Activated CD4-positive, alpha-beta T cell treated with anti-CD3 and anti-CD28 coated beads for 36 hours (primary cell): ENCODE results near the gene KLRC4. TPM values are rescaled to one million over a fixed set of nuclear protein-coding genes. Genes with fewer than 3 reads are reported as not detected.
"Not testable (repeated sequence)": the region's sequence is repeated elsewhere in the genome, so short reads cannot be mapped to it uniquely, and the experiment has no call there.

Experiments used
- ATAC-seq: fragments of 200-7000 bp; cut with Tn5 transposase; one replicate; pipeline ENCODE4 v1.10.0; 2021; ENCODE audit warnings: mild to moderate bottlenecking, moderate library complexity
- CTCF ChIA-PET: fragments of 350-600 bp; sonication (Branson Sonifier 250); formaldehyde crosslinking; loops from one replicate; lab custom pipeline; 2021; ENCODE audit warnings: antibody characterized with exemption; lab: Charles Lee
- POLR2A ChIA-PET: fragments of 350-600 bp; sonication (Branson Sonifier 250); formaldehyde crosslinking; loops from one replicate; lab custom pipeline; 2021; ENCODE audit warnings: antibody characterized with exemption, inconsistent platforms; lab: Charles Lee
- DNase-seq: peaks from one replicate; pipeline ENCODE4 v3.0.0-alpha.2; 2020
- H3K27ac Mint-ChIP-seq: one replicate; pipeline ENCODE4 v1.8.0; 2021; ENCODE audit warnings: mixed read lengths
- H3K27me3 Mint-ChIP-seq: one replicate; pipeline ENCODE4 v1.8.0; 2021; ENCODE audit warnings: mixed read lengths
- H3K36me3 Mint-ChIP-seq: one replicate; pipeline ENCODE4 v1.8.0; 2021; ENCODE audit warnings: low read depth, mixed read lengths
- H3K4me1 Mint-ChIP-seq: one replicate; pipeline ENCODE4 v1.8.0; 2021; ENCODE audit warnings: mixed read lengths
- H3K4me3 Mint-ChIP-seq: one replicate; pipeline ENCODE4 v1.8.0; 2021; ENCODE audit warnings: mild to moderate bottlenecking, moderate library complexity, mixed read lengths
- H3K9me3 Mint-ChIP-seq: one replicate; pipeline ENCODE4 v1.8.0; 2021; ENCODE audit warnings: low read depth, mixed read lengths
- intact Hi-C, 2 experiments: fragments of 100-400 bp; cut with DNase I in 1 of 2; cut with micrococcal nuclease in 1 of 2; formaldehyde crosslinking; loops; one replicate each; pipeline versions ENCODE4 v1.14.2 to v1.15.1; 2022 to 2024; cut with DNase I, micrococcal nuclease
- total RNA-seq, 2 experiments: library from RNA; stranded (reverse); gene quantifications; one replicate each; pipeline ENCODE4 v1.2.3, GENCODE V29; 2021

KLRC4 gene, protein sequence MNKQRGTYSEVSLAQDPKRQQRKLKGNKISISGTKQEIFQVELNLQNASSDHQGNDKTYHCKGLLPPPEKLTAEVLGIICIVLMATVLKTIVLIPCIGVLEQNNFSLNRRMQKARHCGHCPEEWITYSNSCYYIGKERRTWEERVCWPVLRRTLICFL
- total RNA-seq, result not detected

DNA sequence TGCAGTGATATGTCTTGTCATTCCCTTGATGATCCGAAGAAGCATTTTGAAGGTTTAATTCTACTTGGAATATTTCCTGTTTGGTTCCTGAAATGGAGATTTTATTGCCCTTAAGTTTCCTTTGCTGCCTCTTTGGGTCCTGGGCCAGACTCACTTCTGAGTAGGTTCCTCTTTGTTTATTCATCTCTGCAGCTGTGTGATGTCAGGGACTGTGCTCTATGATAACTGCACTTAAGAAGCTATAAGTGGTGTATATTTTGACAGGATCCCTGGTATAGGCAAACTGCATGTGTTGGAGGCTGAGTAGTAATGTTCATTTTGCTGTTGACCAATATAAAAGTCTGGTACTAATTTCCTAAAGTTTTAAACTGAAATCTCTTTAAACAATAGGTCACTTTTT, at the start of gene KLRC4:
KLRC4 (minus strand) TSS at position 366 of the 400 bp plus-strand sequence; CDS start at position 184, 182 bp downstream.
- ATAC-seq (no peak), DNase-seq (no peak)
- H3K4me3 Mint-ChIP-seq, result no peak within 1 kb of the TSS
- no peak within 1 kb of the TSS for H3K27ac Mint-ChIP-seq
- no peaks in the 10 kb centered on the region for H3K36me3 Mint-ChIP-seq
- H3K27me3 Mint-ChIP-seq, result peaks cover 4% of the 10 kb centered on the region
- ChIA-PET CTCF (no interaction called here), POLR2A (no interaction called here)
- peaks cover 4% of the 10 kb centered on the region for H3K9me3 Mint-ChIP-seq
- no peaks in the 10 kb centered on the region for H3K4me1 Mint-ChIP-seq
- intact Hi-C loops, result no loop called here

DNA sequence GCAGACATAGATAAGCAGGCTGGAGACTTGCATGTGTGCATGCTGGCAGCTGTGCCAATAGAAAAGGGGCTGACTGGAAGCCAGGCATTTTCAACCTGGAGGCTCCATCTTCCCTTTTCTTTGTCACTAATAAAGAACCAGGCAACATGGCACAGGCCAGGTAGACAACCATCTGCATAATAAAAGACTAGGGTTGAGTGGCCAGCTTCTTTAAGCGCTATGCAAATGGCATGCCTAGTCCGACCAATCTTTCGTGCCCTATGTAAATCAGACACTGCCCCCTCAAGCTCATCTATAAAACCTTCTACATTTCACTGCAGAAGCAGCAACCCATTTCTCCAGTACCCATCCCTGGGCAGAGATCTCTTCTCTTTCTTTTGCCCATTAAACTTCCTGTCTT, 48.2 kb upstream of the KLRC4 start:
- Mint-ChIP-seq H3K36me3 (no peaks in the 10 kb centered on the region), H3K9me3 (peaks cover 24% of the 10 kb centered on the region), H3K27ac (no peak overlapping the region), H3K27me3 (peaks cover 14% of the 10 kb centered on the region), H3K4me1 (no peaks in the 10 kb centered on the region), H3K4me3 (no peak overlapping the region)
- POLR2A ChIA-PET, result no interaction called here
- DNase-seq (no peak), ATAC-seq (no peak)
- CTCF ChIA-PET, result interaction anchor here (0.6 kb wide), 1 partner anchor 1030 kb away, joined by 3 read pairs; no protein-coding TSS in a partner anchor
- intact Hi-C loops, result no loop called here

DNA sequence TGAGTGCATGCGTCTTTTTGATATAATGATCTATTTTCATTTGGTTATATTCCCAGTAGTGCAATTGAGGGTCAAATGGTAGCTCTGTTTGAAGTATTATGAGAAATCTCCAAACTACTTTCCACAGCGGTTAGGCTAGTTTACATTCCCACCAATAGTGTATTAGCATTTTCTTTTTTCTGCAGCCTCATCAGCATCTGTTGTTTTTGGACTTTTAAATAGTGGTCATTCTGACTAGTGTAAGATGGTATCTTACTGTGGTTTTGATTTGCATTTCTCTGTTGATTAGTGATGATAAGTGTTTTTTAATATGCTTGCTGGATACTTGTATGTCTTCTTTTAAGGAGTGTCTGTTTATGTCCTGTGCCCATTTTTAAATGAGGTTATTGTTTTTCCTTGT, 47.3 kb upstream of the KLRC4 start:
- Mint-ChIP-seq H3K4me1 (no peaks in the 10 kb centered on the region), H3K27ac (no peak overlapping the region), H3K9me3 (peaks cover 24% of the 10 kb centered on the region), H3K36me3 (no peaks in the 10 kb centered on the region), H3K27me3 (peaks cover 10% of the 10 kb centered on the region), H3K4me3 (no peak overlapping the region)
- CTCF ChIA-PET, result no interaction called here
- DNase-seq, result no peak
- ATAC-seq, result no peak
- POLR2A ChIA-PET, result no interaction called here
- intact Hi-C loops, result no loop called here

DNA sequence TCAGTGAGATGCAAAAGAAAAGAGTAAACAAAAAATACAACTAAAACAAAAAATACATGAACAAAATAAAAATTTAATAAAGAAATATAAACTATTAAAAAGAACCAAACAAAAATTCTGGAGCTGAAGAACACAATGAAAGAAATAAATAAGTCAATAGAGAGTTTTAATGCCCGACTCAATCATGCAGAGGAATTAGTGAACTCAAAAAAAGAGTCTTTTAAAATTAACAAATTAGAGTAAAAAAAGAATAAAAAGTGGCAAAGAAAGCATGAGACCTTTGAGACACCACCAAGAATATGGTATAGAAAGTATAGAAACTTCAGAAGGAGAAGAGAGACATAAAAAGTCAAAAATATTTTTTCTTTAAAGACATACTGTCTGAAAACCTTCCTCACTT, 46.2 kb upstream of the KLRC4 start:
- Mint-ChIP-seq H3K36me3 (no peaks in the 10 kb centered on the region), H3K9me3 (peaks cover 23% of the 10 kb centered on the region), H3K4me3 (no peak overlapping the region), H3K27ac (no peak overlapping the region), H3K4me1 (no peaks in the 10 kb centered on the region), H3K27me3 (peaks cover 7% of the 10 kb centered on the region)
- CTCF ChIA-PET, result no interaction called here
- DNase-seq (no peak), ATAC-seq (no peak)
- POLR2A ChIA-PET, result no interaction called here
- intact Hi-C loops, result no loop called here

DNA sequence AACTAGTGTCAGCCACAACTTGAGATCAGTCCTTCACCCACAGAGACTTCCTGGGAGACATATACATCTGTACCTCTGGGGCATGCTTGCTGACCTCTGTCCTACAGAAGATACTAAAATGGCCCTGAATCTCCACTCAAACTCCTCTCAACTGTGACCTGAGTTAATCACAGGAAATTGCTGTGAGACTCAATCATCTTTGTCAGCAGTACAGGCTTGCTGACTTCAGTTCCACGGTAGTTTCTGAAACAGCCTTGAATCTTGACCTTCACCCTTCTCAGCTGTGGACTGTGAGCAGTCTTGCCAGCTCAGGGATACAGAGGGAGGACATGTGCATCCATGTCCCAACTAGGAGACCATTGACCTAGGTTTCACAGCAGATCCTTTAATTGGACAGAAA, 45.0 kb upstream of the KLRC4 start:
- H3K27ac Mint-ChIP-seq, result no peak overlapping the region
- no peak overlapping the region for H3K4me3 Mint-ChIP-seq
- peaks cover 7% of the 10 kb centered on the region for H3K27me3 Mint-ChIP-seq
- intact Hi-C loops, result no loop called here
- DNase-seq (no peak), ATAC-seq (no peak)
- no peaks in the 10 kb centered on the region for H3K36me3 Mint-ChIP-seq
- no peaks in the 10 kb centered on the region for H3K4me1 Mint-ChIP-seq
- POLR2A ChIA-PET, result interaction anchor here (0.6 kb wide), 1 partner anchor 246 kb away, joined by 3 read pairs; no protein-coding TSS in a partner anchor
- H3K9me3 Mint-ChIP-seq, result peaks cover 23% of the 10 kb centered on the region
- CTCF ChIA-PET, result no interaction called here

DNA sequence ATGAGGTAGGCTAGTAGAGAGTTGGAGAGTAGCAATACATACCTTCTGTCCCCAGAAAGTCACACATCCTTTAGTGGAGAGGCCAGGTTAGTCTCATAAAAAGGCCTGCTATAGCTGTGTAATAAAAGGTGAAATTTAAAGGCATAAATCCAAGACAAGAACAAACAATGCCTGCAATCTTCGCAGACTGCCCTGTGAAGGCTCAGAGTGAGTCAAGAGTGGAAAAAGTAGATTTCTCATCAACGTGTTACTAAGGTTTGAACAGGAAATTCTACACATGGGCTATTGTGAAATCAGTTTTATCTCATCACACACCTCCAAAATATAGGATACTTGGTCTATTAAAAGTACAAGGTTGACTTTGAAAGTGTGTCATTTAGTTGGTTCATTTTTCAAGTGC, 43.6 kb upstream of the KLRC4 start, which contains the start of gene KLRC1:
KLRC1 (minus strand) TSS at position 222 of the 400 bp plus-strand sequence. CDS start 2,221 bp downstream, outside the sequence.
- no peak for DNase-seq
- peaks cover 4% of the 10 kb centered on the region for H3K27me3 Mint-ChIP-seq
- ChIA-PET POLR2A (no interaction called here), CTCF (interaction anchor here (0.6 kb wide), 2 partner anchors 196 to 300 kb away, joined by 3 to 4 read pairs; no protein-coding TSS in a partner anchor)
- intact Hi-C loops, result no loop called here
- no peak within 1 kb of the TSS for H3K4me3 Mint-ChIP-seq
- H3K9me3 Mint-ChIP-seq, result peaks cover 23% of the 10 kb centered on the region
- no peak within 1 kb of the TSS for H3K27ac Mint-ChIP-seq
- H3K36me3 Mint-ChIP-seq, result no peaks in the 10 kb centered on the region
- no peaks in the 10 kb centered on the region for H3K4me1 Mint-ChIP-seq
- ATAC-seq, result peak; percentile 36

DNA sequence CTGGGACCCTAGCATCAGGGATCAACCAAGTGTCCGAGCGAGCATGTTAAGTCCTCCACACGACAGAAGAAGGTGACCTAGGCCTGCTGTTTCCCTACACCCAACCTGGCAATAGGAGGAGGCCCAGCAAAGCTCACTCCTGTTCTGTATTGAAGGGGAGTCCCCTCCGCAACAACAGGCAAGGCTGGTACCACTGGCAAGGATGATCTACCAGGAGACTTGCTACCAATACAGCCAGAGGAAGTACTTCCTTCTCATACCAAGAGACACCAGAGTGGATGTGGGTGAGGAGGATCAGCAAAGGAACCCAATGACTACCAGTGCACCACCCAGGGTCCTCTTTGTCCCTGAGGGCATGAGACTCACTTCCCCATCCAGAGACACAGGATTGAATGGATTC, 38.7 kb upstream of the KLRC4 start:
- CTCF ChIA-PET, result no interaction called here
- DNase-seq (no peak), ATAC-seq (no peak)
- H3K9me3 Mint-ChIP-seq, result no peaks in the 10 kb centered on the region
- H3K27ac Mint-ChIP-seq, result no peak overlapping the region
- H3K27me3 Mint-ChIP-seq, result no peaks in the 10 kb centered on the region
- H3K36me3 Mint-ChIP-seq, result no peaks in the 10 kb centered on the region
- no peak overlapping the region for H3K4me3 Mint-ChIP-seq
- H3K4me1 Mint-ChIP-seq, result no peaks in the 10 kb centered on the region
- POLR2A ChIA-PET, result no interaction called here
- intact Hi-C loops, result no loop called here

DNA sequence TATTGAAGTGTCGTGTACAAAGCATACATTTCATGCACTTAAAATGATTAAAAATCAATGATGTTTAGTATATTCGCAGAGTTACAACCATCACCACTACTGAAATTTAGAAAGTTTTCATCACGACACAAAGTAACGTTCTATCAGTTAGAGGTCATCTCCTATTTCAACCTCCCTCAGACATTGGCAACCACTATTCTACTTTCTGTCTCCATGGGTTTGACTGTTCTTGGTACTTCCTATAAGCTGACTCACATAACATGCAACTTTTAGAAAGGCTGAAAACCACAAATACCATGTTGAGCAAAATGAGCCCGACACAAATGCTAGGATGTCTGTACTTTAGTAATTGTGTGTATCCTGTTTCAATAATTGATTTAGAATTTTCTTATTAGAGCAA, 36.5 kb upstream of the KLRC4 start:
- intact Hi-C loops, H3K36me3 Mint-ChIP-seq, POLR2A ChIA-PET, H3K27me3 Mint-ChIP-seq, DNase-seq, H3K9me3 Mint-ChIP-seq, CTCF ChIA-PET, ATAC-seq, H3K27ac Mint-ChIP-seq, H3K4me3 Mint-ChIP-seq, H3K4me1 Mint-ChIP-seq: not testable (repeated sequence)

DNA sequence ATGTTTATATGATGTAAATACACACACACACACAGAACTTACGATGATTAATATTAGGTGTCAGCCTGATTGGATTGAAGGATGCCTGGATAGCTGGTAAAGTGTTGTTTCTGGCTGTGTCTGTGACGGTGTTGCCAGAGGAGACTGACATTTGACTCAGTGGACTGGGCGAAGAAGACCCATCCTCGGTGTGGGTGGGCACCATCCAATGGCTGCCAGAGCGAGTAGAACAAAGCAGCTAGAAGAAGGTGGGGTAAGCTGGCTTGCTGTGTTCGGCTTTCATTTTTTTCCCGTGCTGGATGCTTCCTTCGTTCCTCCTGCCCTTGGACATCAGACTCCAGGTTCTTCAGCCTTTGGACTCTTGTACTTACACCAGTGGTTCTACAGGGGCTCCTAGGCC, 31.6 kb upstream of the KLRC4 start:
- DNase-seq, H3K36me3 Mint-ChIP-seq, intact Hi-C loops, CTCF ChIA-PET, H3K4me1 Mint-ChIP-seq, ATAC-seq, H3K4me3 Mint-ChIP-seq, H3K27ac Mint-ChIP-seq, H3K27me3 Mint-ChIP-seq, POLR2A ChIA-PET, H3K9me3 Mint-ChIP-seq: not testable (repeated sequence)

DNA sequence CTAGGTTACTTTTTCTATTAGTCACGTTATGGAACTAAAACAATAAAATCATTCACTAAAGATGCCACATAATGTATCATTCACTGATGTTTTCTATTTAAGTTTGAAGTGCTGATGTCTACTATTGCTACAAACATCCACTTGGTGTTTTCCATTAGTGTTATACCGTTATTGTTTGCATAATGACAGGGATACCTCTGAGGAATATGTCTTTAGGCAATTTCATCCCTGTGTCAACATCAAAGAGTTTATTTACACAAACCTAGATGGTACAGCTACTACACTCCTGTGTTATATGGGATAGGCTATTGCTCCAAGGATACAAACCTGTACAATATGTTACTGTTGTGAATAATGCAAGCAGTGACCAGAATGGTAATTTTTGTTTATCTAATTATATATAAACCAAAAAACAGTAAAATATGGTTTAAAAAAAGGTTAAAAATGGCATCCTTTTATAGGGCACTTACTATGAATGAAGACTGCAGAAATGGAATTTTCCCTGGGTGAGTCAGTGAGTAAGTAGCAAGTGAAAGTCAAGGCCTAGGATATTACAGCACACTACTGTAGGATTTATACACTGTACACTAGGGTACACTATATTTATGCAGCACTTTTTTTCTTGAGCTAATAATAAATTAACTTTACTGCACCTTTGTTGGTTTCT, 30.2 kb upstream of the KLRC4 start:
- intact Hi-C loops, H3K9me3 Mint-ChIP-seq, H3K4me3 Mint-ChIP-seq, H3K36me3 Mint-ChIP-seq, H3K4me1 Mint-ChIP-seq, H3K27ac Mint-ChIP-seq, CTCF ChIA-PET, H3K27me3 Mint-ChIP-seq, POLR2A ChIA-PET, ATAC-seq, DNase-seq: not testable (repeated sequence)

DNA sequence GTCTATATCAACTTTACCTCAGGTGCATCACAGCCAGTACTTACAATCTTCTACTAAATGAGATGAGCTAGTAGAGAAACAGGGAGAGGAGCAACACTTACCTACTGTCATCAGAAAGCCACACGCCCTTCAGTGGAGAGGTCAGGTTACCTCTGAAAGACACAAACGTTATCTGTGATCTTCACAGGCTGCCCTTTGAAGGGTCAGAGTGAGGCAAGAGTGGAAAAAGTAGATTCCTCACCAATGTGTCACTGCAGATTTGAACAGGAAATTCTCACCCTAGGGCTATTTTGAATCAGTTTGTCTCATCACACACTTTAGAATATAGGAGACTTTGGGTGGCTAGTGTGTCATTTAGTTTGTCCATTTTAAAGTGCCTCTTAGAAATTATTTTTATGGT, 28.0 kb upstream of the KLRC4 start:
- H3K9me3 Mint-ChIP-seq, CTCF ChIA-PET, ATAC-seq, intact Hi-C loops, H3K4me3 Mint-ChIP-seq, POLR2A ChIA-PET, H3K36me3 Mint-ChIP-seq, H3K27ac Mint-ChIP-seq, H3K27me3 Mint-ChIP-seq, DNase-seq, H3K4me1 Mint-ChIP-seq: not testable (repeated sequence)

DNA sequence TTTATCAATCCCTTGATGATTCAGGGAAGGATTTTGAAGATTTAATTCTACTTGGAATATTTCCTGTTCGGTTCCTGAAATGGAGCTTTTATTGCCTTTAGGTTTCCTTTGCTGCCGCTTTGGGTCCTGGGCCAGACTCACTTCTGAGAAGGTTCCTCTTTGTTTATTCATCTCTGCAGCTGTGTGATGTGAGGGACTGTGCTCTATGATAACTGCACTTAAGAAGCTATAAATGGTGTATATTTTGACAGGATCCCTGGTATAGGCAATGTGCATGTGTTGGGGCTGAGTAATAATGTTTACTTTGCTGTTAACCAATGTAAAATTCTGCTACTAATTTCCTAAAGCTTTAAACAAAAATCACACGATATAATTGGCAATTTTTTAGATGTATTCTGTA, 26.3 kb upstream of the KLRC4 start, which contains the start of gene KLRC2:
KLRC2 (minus strand) TSS at position 195 of the 400 bp plus-strand sequence; CDS start at position 171, 24 bp downstream.
- DNase-seq, ATAC-seq, H3K27ac Mint-ChIP-seq, H3K36me3 Mint-ChIP-seq, CTCF ChIA-PET, H3K27me3 Mint-ChIP-seq, intact Hi-C loops, H3K9me3 Mint-ChIP-seq, H3K4me1 Mint-ChIP-seq, POLR2A ChIA-PET, H3K4me3 Mint-ChIP-seq: not testable (repeated sequence)
